ENCODE measurements around the gene ING5. TPM values are rescaled to one million over a fixed set of nuclear protein-coding genes. Genes with fewer than 3 reads are reported as not detected.

The ING5 gene
- total RNA-seq, 1 experiment from 2014 or later: 22.2 TPM

- DNase-seq (ENCODE audit: low read depth): no peak
These were observed 73.7 kb downstream of the ING5 start for GRCh38 chr2:241775223-241776177.

DNA sequence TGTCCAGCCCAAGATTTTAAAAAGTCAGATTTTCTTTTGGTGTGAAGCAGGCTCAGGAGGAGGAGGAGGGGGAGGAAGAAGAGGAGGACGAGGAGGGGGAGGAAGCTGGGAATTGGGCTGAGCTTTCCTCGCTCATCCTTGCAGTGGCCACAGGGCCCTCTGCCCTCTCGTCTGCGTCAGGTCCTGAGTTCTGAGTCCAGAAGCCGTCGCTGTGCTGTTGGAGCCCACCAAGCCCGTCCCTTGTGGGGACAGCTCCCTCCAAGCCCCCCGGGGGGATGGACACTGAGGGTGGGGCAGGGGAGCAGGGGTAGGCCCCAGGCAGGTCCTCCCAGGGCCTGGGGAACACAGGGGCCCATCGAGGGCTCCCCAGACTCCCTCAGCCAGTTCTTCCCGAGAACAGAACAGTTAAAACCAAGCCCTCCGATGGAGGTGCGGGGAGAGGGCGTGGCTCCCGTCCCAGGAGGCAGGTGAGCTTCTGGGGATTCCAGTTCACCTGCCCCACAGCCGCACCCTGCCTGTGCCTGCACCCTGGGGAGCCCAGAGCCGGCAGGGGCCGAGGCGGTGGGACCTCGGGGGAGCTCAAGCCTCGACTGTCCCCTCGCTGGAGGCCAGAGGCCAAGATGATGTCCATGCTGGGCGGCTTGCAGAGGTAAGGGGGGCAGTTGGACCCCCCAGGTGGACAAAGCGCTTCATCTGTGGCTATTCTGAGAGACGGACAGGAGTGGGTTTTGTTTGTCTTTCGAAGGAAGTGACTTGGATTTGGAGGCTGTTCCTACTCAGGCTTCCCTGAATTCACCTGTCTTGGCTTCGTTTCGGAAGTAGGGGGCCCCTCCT lies 74.7 kb downstream of the ING5 start, which contains the start of gene GAL3ST2:
GAL3ST2 (plus strand) TSS at position 487 of the 834 bp plus-strand sequence; CDS start at position 621, 134 bp downstream.
- DNase-seq (ENCODE audit: low read depth): no peak

DNA sequence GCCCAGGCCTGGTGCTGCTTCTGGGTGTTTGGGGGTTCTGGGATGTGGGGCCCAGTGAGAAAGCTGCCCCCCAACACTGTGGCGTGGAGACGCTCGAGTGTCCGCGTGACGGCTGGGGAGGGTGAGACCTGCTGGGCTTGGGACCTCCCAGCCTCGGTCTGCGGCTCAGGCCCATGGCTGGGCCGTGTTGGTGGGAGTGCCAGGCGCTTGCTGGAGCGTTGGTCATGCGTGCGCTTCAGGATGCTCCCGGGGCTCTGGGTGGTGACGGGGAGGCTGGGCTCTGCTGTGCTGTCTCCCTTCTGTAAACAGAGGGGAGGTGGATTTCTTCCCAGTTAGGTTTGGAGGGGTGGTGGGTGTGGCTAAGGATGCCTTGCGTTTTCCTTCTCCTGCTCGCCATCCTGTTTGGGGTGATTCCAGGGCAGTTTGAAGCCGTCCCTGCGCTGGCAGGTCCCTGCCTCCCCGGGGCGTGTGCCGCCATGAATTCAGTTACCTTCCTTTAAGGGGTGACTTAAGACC lies 75.4 kb downstream of the ING5 start:
- no peak for DNase-seq (ENCODE audit: low read depth)

- DNase-seq (ENCODE audit: low read depth): no peak
These were observed 76.1 kb downstream of the ING5 start for GRCh38 chr2:241777686-241778627.

Other genes starting within 250 kb of the ING5 start
- gene STK25, start 193.5 kb upstream of the ING5 start, total RNA-seq (2014; rRNA removed): 361 and 435 TPM in 2 replicates
- gene BOK, start 143.3 kb upstream of the ING5 start, total RNA-seq (2014; rRNA removed): 67.3 and 69.6 TPM in 2 replicates
- 59.4 and 63.5 TPM in 2 replicates for gene THAP4, start 64.9 kb upstream of the ING5 start, total RNA-seq (2014; rRNA removed)
- 68.9 and 99.8 TPM in 2 replicates for gene ATG4B, start 64.3 kb upstream of the ING5 start, total RNA-seq (2014; rRNA removed)
- 108 and 132 TPM in 2 replicates for gene DTYMK, start 15.2 kb upstream of the ING5 start, total RNA-seq (2014; rRNA removed)
- gene D2HGDH, start 32.6 kb downstream of the ING5 start, total RNA-seq (2014; rRNA removed): 12.7 and 13.5 TPM in 2 replicates
- not detected in 2 replicates for gene GAL3ST2, start 74.8 kb downstream of the ING5 start, total RNA-seq (2014; rRNA removed)
- not detected in 2 replicates for gene NEU4, start 107.2 kb downstream of the ING5 start, total RNA-seq (2014; rRNA removed)
- not detected in 2 replicates for gene PDCD1, start 156.9 kb downstream of the ING5 start, total RNA-seq (2014; rRNA removed)
- not detected in 2 replicates for gene RTP5, start 167.7 kb downstream of the ING5 start, total RNA-seq (2014; rRNA removed)